Calu3 (cell line): ENCODE data around the gene STX18. TPM values are rescaled to one million over a fixed set of nuclear protein-coding genes. Genes with fewer than 3 reads are reported as not detected.

ENCODE experiments used
- BruUV-seq: library from RNA; stranded (reverse); fragments of 400-500 nt; replicated peaks from 2 replicates; lab custom pipeline; 2021; lab: Mats Ljungman, UMichigan
- CTCF ChIA-PET: fragments of 300-600 bp; sonication (Branson Sonifier 250); formaldehyde crosslinking; loops from one replicate; lab custom pipeline; 2022; ENCODE audit warnings: antibody characterized with exemption; lab: Charles Lee
- DNase-seq: peaks from one replicate; pipeline ENCODE4 v3.0.0; 2022
- H3K27ac Mint-ChIP-seq: one replicate; pipeline ENCODE4 v1.8.0; 2022; ENCODE audit warnings: mixed read lengths; ENCODE audit not compliant: unreplicated experiment
- H3K27me3 Mint-ChIP-seq: one replicate; pipeline ENCODE4 v1.8.0; 2022; ENCODE audit warnings: mixed read lengths; ENCODE audit not compliant: unreplicated experiment
- H3K36me3 Mint-ChIP-seq: one replicate; pipeline ENCODE4 v1.8.0; 2022; ENCODE audit warnings: mild to moderate bottlenecking, moderate library complexity, mixed read lengths; ENCODE audit not compliant: insufficient read depth, unreplicated experiment
- H3K4me1 Mint-ChIP-seq: one replicate; pipeline ENCODE4 v1.8.0; 2022; ENCODE audit warnings: mild to moderate bottlenecking, low read depth, mixed read lengths; ENCODE audit not compliant: unreplicated experiment
- H3K4me3 Mint-ChIP-seq: one replicate; pipeline ENCODE4 v1.8.0; 2022; ENCODE audit warnings: mild to moderate bottlenecking, low read depth, moderate library complexity, mixed read lengths; ENCODE audit not compliant: unreplicated experiment
- H3K9me3 Mint-ChIP-seq: one replicate; pipeline ENCODE4 v1.8.0; 2022; ENCODE audit warnings: low read depth, mixed read lengths; ENCODE audit not compliant: unreplicated experiment
- CTCF ChIP-seq: fragments of 200-600 bp; IDR thresholded peaks from one replicate; pipeline ENCODE4 v1.8.0; 2022; ENCODE audit warnings: antibody characterized with exemption; ENCODE audit not compliant: unreplicated experiment
- intact Hi-C: fragments of 100-400 bp; cut with micrococcal nuclease; formaldehyde crosslinking; loops from one replicate; pipeline ENCODE4 v1.10.0; 2022; ENCODE audit not compliant: unreplicated experiment
- total RNA-seq: library from RNA; stranded (reverse); gene quantifications from 2 replicates; pipeline ENCODE4 v1.2.3, GENCODE V29; 2022

The STX18 gene
- total RNA-seq, 1 experiment from 2014 or later: 27.3 TPM

- Mint-ChIP-seq H3K36me3 (peaks cover 5% of the 10 kb centered on the region), H3K27ac (no peak overlapping the region), H3K27me3 (no peaks in the 10 kb centered on the region), H3K9me3 (no peaks in the 10 kb centered on the region), H3K4me1 (peaks cover 35% of the 10 kb centered on the region), H3K4me3 (no peak overlapping the region)
- intact Hi-C loops: no loop called here
- TF ChIP-seq CTCF: no peak
- no TSS peak for BruUV-seq
- CTCF ChIA-PET: no interaction called here
- DNase-seq: no peak
Measured at GRCh38 chr4:4496592-4497372, 45.1 kb downstream of the STX18 start.

- no peak for DNase-seq
- H3K27ac Mint-ChIP-seq: no peak overlapping the region
- TF ChIP-seq CTCF: no peak
- no TSS peak for BruUV-seq
- intact Hi-C loops: no loop called here
- peaks cover 32% of the 10 kb centered on the region for H3K4me1 Mint-ChIP-seq
- no peak overlapping the region for H3K4me3 Mint-ChIP-seq
- no peaks in the 10 kb centered on the region for H3K9me3 Mint-ChIP-seq
- no peaks in the 10 kb centered on the region for H3K27me3 Mint-ChIP-seq
- CTCF ChIA-PET: no interaction called here
- peaks cover 5% of the 10 kb centered on the region for H3K36me3 Mint-ChIP-seq
Measured at GRCh38 chr4:4494882-4495281, 47.0 kb downstream of the STX18 start.

GRCh38 chr4:4492161-4492847 is 49.5 kb downstream of the STX18 start:
- CTCF ChIA-PET: no interaction called here
- Mint-ChIP-seq H3K27ac (no peak overlapping the region), H3K4me3 (no peak overlapping the region), H3K27me3 (no peaks in the 10 kb centered on the region), H3K36me3 (no peaks in the 10 kb centered on the region), H3K9me3 (no peaks in the 10 kb centered on the region), H3K4me1 (peaks cover 19% of the 10 kb centered on the region)
- no peak for TF ChIP-seq CTCF
- intact Hi-C loops: no loop called here
- BruUV-seq: no TSS peak
- no peak for DNase-seq

GRCh38 chr4:4491396-4491893 is 50.4 kb downstream of the STX18 start:
- BruUV-seq: no TSS peak
- CTCF ChIA-PET: no interaction called here
- no peaks in the 10 kb centered on the region for H3K27me3 Mint-ChIP-seq
- H3K4me1 Mint-ChIP-seq: peaks cover 16% of the 10 kb centered on the region
- TF ChIP-seq CTCF: no peak
- intact Hi-C loops: no loop called here
- no peaks in the 10 kb centered on the region for H3K36me3 Mint-ChIP-seq
- H3K9me3 Mint-ChIP-seq: no peaks in the 10 kb centered on the region
- no peak overlapping the region for H3K4me3 Mint-ChIP-seq
- no peak overlapping the region for H3K27ac Mint-ChIP-seq
- DNase-seq: no peak
